GOT3 (cell line): Measurements from ENCODE around the gene PDPK1.
"Not testable (repeated sequence)": the region's sequence is repeated elsewhere in the genome, so short reads cannot be mapped to it uniquely, and the experiment has no call there.

Experiments used
- DNase-seq: peaks from one replicate; lab custom pipeline; 2025; ENCODE audit warnings: mixed read lengths; lab: John Stamatoyannopoulos, UW

PDPK1 gene

GRCh38 chr16:2540912-2541311 is 3.1 kb downstream of the PDPK1 start:
- not testable (repeated sequence) for DNase-seq

GRCh38 chr16:2541409-2541808 is 3.6 kb downstream of the PDPK1 start:
- not testable (repeated sequence) for DNase-seq

- not testable (repeated sequence) for DNase-seq
These were observed 6.0 kb downstream of the PDPK1 start for GRCh38 chr16:2543771-2544170.

GRCh38 chr16:2550283-2550878 is 12.6 kb downstream of the PDPK1 start:
- DNase-seq: not testable (repeated sequence)

GRCh38 chr16:2551420-2551889 is 13.6 kb downstream of the PDPK1 start:
- DNase-seq: not testable (repeated sequence)

- not testable (repeated sequence) for DNase-seq
These were observed 17.0 kb downstream of the PDPK1 start for GRCh38 chr16:2554709-2555425.

- not testable (repeated sequence) for DNase-seq
These were observed 19.3 kb downstream of the PDPK1 start for GRCh38 chr16:2557150-2557549.

- not testable (repeated sequence) for DNase-seq
These were observed 22.4 kb downstream of the PDPK1 start for GRCh38 chr16:2560131-2560797.

GRCh38 chr16:2560798-2561133 is 22.9 kb downstream of the PDPK1 start:
- DNase-seq: not testable (repeated sequence)

GRCh38 chr16:2567506-2567905 is 29.7 kb downstream of the PDPK1 start:
- not testable (repeated sequence) for DNase-seq

- not testable (repeated sequence) for DNase-seq
These were observed 30.8 kb downstream of the PDPK1 start for GRCh38 chr16:2568573-2568972.

GRCh38 chr16:2572704-2573103 is 34.9 kb downstream of the PDPK1 start:
- not testable (repeated sequence) for DNase-seq

- DNase-seq: not testable (repeated sequence)
These were observed 38.0 kb downstream of the PDPK1 start for GRCh38 chr16:2575839-2576238.

GRCh38 chr16:2577044-2577443 is 39.2 kb downstream of the PDPK1 start:
- not testable (repeated sequence) for DNase-seq

- not testable (repeated sequence) for DNase-seq
These were observed 41.1 kb downstream of the PDPK1 start for GRCh38 chr16:2578905-2579304.

- DNase-seq: not testable (repeated sequence)
These were observed 42.3 kb downstream of the PDPK1 start for GRCh38 chr16:2580143-2580542.

- not testable (repeated sequence) for DNase-seq
These were observed 43.0 kb downstream of the PDPK1 start for GRCh38 chr16:2580818-2581217.

GRCh38 chr16:2584729-2585650 is 47.2 kb downstream of the PDPK1 start:
- DNase-seq: no peak

GRCh38 chr16:2585651-2586081 is 47.8 kb downstream of the PDPK1 start:
- no peak for DNase-seq

- no peak for DNase-seq
These were observed 48.4 kb downstream of the PDPK1 start for GRCh38 chr16:2586241-2586640.

GRCh38 chr16:2586901-2587480 is 49.2 kb downstream of the PDPK1 start:
- no peak for DNase-seq
